Tibial artery (tissue), 4 donors: Measurements from ENCODE around the gene HES3.
"Not testable (repeated sequence)": the region's sequence is repeated elsewhere in the genome, so short reads cannot be mapped to it uniquely, and the experiment has no call there.

Experiments
- DNase-seq, 2 donors: peaks; one replicate each; pipeline ENCODE4 v3.0.0-alpha.2; 2019
- H3K27ac ChIP-seq, 2 donors: fragments of 200-600 bp; sonication (generic) in 1 of 2; 1 replicate in 1 of 2; 2 replicates in 1 of 2; pipeline ENCODE4 v1.5.1; 2018 to 2019; ENCODE audit warnings: mild to moderate bottlenecking in 1 of 2
- H3K27me3 ChIP-seq, 2 donors: fragments of 200-600 bp; sonication (generic) in 1 of 2; one replicate each; pipeline versions ENCODE4 v1.5.1 to v1.6.0; 2016 to 2019
- H3K36me3 ChIP-seq, 3 donors: fragments of 200-600 bp; sonication (generic) in 2 of 3; one replicate each; pipeline ENCODE4 v1.5.1; 2016 to 2019; ENCODE audit warnings: mild to moderate bottlenecking in 2 of 3
- H3K4me1 ChIP-seq, 4 donors: fragments of 200-600 bp; sonication (generic) in 2 of 4; 1 replicate in 3 of 4; 2 replicates in 1 of 4; pipeline ENCODE4 v1.5.1; 2016 to 2019
- H3K4me3 ChIP-seq, 2 donors: fragments of 200-600 bp; sonication (generic) in 1 of 2; 1 replicate in 1 of 2; 2 replicates in 1 of 2; pipeline ENCODE4 v1.5.1; 2018 to 2019; ENCODE audit warnings: mild to moderate bottlenecking in 2 of 2
- H3K9me3 ChIP-seq, 3 donors: fragments of 200-600 bp; sonication (generic) in 1 of 3; one replicate each; pipeline ENCODE4 v1.5.1; 2016 to 2019
- CTCF ChIP-seq, 2 experiments: fragments of 200-600 bp in 1 of 2; fragments of 450-650 bp in 1 of 2; IDR thresholded peaks; one replicate each; pipeline ENCODE4 v1.5.1; 2017 to 2019; ENCODE audit warnings: antibody characterized with exemption in 2 of 2, mild to moderate bottlenecking in 1 of 2, moderate library complexity in 1 of 2
- intact Hi-C: fragments of 100-400 bp; cut with DNase I; formaldehyde crosslinking; loops from one replicate; pipeline ENCODE4 v1.15.0; 2023; ENCODE audit warnings: low total_unique reads

HES3 gene

DNA sequence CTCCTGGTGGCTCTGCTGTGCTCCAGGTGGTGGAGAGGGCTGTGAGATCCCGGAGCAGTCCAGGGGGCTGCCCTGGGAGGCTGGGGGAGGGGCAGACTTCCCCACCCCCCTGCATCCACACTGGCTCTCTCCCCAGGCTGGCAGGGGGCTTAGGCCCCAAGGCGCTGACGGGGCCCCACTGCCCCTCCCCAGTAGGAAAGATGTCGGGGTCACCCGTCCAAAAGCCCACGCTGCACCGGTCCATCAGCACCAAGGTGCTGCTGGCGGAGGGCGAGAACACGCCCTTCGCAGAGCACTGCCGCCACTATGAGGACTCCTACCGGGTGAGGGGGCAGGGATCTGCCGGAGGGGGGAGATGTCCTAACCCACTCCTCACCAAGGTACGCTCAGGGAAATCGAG lies 32.2 kb upstream of the HES3 start:
- DNase-seq = no peak
- Histone ChIP-seq H3K4me1 (peaks cover 0 to 25% (median 12%) of the 10 kb centered on the region in 4 donors), H3K36me3 (peaks cover 0 to 34% (median 0%) of the 10 kb centered on the region in 3 donors), H3K9me3 (no peaks in the 10 kb centered on the region), H3K4me3 (no peak overlapping the region), H3K27ac (no peak overlapping the region), H3K27me3 (no peaks in the 10 kb centered on the region)
- no peak for TF ChIP-seq CTCF (IDR thresholded peaks at IDR 0.05)
- intact Hi-C loops = no loop called here

DNA sequence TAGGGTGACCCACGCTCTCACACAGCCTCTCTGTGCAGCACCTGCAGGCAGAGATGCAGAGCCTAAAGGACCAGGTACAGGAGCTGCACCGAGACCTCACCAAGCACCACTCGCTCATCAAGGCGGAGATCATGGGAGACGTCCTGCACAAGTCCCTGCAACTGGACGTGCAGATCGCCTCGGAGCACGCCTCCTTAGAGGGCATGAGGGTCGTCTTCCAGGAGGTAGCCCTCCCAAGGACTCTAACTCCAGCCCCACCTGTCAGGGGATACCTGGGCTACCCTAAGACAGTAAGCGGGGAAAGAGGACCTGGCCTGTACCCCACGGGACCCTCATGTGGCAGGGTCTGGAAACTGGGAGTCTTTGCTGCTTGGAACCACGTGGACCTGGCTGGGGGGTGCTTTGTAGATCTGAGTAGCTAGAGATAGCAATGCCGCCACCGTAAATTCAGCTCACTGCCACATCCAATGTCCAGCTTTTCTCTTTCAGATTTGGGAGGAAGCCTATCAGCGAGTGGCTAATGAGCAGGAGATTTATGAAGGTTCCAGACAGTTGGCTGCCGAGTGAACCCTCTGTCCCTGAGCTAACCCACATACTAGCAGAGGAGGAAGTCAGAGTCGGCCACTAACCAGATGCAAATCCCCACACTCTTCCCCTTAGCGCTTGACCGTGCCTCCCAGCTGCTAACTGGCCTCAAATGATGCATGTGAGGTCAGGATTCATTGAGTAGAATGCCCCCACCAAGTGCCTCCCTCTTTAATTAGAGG lies 31.6 kb upstream of the HES3 start:
- Histone ChIP-seq H3K4me3 (no peak overlapping the region), H3K9me3 (no peaks in the 10 kb centered on the region), H3K27me3 (no peaks in the 10 kb centered on the region), H3K36me3 (peaks cover 0 to 41% (median 0%) of the 10 kb centered on the region in 3 donors), H3K4me1 (peaks cover 0 to 19% (median 7%) of the 10 kb centered on the region in 4 donors), H3K27ac (no peak overlapping the region)
- no peak for DNase-seq
- no peak for TF ChIP-seq CTCF (IDR thresholded peaks at IDR 0.05)
- intact Hi-C loops = no loop called here

DNA sequence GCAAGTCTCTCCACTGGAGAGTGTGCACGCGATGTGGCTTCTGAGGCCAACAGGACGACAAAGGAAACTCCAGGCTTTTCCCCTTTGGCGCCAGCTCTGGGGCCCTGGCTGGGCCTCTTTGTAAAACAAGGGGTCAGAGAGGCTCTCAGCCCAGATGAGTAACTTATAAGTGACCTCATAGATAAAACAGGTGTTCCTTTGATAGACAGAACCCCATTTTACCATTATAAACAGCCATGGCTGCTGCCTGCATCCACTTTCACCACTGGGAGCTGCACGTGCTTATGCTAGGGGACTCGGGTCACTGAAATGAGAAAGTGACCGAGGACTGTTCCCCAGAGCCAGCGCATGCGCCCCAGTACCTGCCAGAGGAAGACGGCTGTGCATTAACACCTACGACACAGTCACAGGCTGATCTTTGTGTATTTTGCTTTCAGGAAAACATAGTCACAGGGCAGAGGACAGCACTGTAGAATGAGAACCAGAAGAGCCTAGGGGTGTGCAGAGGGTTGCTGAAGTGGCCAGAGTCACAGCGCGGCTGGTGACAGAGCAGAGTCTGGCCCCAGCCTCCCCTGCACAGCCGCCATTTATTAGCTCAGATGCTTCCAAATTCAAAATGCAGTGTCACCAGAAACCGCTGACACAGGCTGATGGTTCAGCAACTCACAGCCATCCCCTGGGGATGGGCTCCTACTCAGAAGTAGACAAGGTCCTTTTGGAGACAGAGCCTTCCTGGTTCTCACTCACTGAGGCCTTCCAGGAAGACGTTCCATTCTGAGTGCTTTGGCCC lies 25.4 kb upstream of the HES3 start:
- Histone ChIP-seq H3K27me3 (no peaks in the 10 kb centered on the region), H3K27ac (no peak overlapping the region), H3K4me1 (peaks cover 0 to 6% (median 0%) of the 10 kb centered on the region in 4 donors), H3K36me3 (peaks cover 1 to 59% (median 8%) of the 10 kb centered on the region in 3 donors), H3K4me3 (no peak overlapping the region), H3K9me3 (no peaks in the 10 kb centered on the region)
- intact Hi-C loops = no loop called here
- no peak for DNase-seq
- TF ChIP-seq CTCF (IDR thresholded peaks at IDR 0.05) = no peak

DNA sequence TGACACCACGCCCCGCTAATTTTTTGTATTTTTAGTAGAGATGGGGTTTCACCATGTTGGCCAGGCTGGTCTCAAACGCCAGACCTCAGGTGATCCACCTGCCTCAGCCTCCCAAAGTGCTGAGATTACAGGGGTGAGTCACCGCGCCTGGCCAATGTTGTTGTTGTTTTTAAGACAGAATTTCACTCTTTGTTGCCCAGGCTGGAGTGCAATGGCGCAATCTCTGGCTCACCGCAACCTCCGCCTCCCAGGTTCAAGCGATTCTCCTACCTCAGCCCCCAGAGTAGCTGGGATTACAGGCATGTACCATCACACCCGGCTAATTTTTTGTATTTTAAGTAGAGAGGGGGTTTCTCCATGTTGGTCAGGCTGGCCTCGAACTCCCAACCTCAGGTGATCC lies 24.3 kb upstream of the HES3 start:
- H3K27ac ChIP-seq, intact Hi-C loops, H3K9me3 ChIP-seq, H3K27me3 ChIP-seq, H3K4me1 ChIP-seq, H3K4me3 ChIP-seq, DNase-seq: not testable (repeated sequence)
- H3K36me3 ChIP-seq = peaks cover 12 to 69% (median 18%) of the 10 kb centered on the region in 3 donors

- DNase-seq = no peak
- no peak overlapping the region for H3K27ac ChIP-seq
- H3K9me3 ChIP-seq = no peaks in the 10 kb centered on the region
- no peak for TF ChIP-seq CTCF (IDR thresholded peaks at IDR 0.05)
- intact Hi-C loops = no loop called here
- peaks cover 18 to 75% (median 24%) of the 10 kb centered on the region in 3 donors for H3K36me3 ChIP-seq
- H3K4me3 ChIP-seq = no peak overlapping the region
- no peaks in the 10 kb centered on the region for H3K27me3 ChIP-seq
- H3K4me1 ChIP-seq = peaks cover 0 to 6% (median 0%) of the 10 kb centered on the region in 4 donors
Measured at GRCh38 chr1:6220236-6220635, 23.7 kb upstream of the HES3 start.

- intact Hi-C loops = no loop called here
- H3K27ac ChIP-seq = no peak overlapping the region
Measured at GRCh38 chr1:6221210-6221784, 22.7 kb upstream of the HES3 start.

More at GRCh38 chr1:6221210-6221784, 22.7 kb upstream of the HES3 start:
- DNase-seq = no peak
- peaks cover 0 to 6% (median 0%) of the 10 kb centered on the region in 4 donors for H3K4me1 ChIP-seq
- no peaks in the 10 kb centered on the region for H3K27me3 ChIP-seq
- H3K4me3 ChIP-seq = no peak overlapping the region
- H3K9me3 ChIP-seq = no peaks in the 10 kb centered on the region
- TF ChIP-seq CTCF (IDR thresholded peaks at IDR 0.05) = no peak
- peaks cover 22 to 77% (median 32%) of the 10 kb centered on the region in 3 donors for H3K36me3 ChIP-seq
